ENCODE data around the gene HDAC4.

DNA sequence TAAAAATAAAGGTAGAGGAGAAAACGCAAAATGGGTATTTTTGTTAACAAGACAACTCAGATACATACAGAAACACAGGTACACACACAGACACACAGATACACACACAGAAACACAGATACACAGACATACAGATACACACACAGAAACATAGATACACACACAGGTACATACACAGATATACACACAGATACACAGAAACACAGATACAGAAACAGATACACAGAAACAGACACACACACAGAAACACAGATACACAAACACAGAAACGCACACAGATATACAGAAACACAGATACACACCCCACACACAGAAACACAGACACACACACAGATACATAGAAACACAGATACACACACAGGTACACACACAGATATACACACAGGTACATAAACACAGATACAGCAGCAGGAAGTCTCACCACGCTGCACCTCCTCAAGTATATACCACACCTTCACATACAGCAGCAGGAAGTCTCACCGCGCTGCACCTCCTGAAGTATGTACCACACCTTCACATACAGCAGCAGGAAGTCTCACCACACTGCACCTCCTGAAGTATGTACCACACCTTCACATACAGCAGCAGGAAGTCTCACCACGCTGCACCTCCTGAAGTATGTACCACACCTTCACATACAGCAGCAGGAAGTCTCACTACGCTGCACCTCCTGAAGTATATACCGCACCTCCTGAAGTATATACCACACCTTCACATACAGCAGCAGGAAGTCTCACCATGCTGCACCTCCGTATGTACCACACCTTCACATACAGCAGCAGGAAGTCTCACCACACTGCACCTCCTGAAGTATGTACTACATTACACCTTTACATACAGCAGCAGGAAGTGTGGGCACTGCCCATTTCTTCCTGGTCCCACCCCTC, 250.5 kb downstream of the HDAC4 start:
- TF ChIP-seq, protein P1, sequence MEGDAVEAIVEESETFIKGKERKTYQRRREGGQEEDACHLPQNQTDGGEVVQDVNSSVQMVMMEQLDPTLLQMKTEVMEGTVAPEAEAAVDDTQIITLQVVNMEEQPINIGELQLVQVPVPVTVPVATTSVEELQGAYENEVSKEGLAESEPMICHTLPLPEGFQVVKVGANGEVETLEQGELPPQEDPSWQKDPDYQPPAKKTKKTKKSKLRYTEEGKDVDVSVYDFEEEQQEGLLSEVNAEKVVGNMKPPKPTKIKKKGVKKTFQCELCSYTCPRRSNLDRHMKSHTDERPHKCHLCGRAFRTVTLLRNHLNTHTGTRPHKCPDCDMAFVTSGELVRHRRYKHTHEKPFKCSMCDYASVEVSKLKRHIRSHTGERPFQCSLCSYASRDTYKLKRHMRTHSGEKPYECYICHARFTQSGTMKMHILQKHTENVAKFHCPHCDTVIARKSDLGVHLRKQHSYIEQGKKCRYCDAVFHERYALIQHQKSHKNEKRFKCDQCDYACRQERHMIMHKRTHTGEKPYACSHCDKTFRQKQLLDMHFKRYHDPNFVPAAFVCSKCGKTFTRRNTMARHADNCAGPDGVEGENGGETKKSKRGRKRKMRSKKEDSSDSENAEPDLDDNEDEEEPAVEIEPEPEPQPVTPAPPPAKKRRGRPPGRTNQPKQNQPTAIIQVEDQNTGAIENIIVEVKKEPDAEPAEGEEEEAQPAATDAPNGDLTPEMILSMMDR (conservative IDR thresholded peaks at IDR 0.05; ENCODE audit: low read depth in 2 of 2): no peak
- TF ChIP-seq EZH2phosphoT487 (IDR thresholded peaks at IDR 0.05; ENCODE audit: unreplicated experiment): no peak
- TF ChIP-seq EZH2 (IDR thresholded peaks at IDR 0.05; ENCODE audit: low read depth, unreplicated experiment): no peak
- no peak for TF ChIP-seq POLR2AphosphoS5 (IDR thresholded peaks at IDR 0.05; ENCODE audit: low read depth)
- TF ChIP-seq, protein P2, sequence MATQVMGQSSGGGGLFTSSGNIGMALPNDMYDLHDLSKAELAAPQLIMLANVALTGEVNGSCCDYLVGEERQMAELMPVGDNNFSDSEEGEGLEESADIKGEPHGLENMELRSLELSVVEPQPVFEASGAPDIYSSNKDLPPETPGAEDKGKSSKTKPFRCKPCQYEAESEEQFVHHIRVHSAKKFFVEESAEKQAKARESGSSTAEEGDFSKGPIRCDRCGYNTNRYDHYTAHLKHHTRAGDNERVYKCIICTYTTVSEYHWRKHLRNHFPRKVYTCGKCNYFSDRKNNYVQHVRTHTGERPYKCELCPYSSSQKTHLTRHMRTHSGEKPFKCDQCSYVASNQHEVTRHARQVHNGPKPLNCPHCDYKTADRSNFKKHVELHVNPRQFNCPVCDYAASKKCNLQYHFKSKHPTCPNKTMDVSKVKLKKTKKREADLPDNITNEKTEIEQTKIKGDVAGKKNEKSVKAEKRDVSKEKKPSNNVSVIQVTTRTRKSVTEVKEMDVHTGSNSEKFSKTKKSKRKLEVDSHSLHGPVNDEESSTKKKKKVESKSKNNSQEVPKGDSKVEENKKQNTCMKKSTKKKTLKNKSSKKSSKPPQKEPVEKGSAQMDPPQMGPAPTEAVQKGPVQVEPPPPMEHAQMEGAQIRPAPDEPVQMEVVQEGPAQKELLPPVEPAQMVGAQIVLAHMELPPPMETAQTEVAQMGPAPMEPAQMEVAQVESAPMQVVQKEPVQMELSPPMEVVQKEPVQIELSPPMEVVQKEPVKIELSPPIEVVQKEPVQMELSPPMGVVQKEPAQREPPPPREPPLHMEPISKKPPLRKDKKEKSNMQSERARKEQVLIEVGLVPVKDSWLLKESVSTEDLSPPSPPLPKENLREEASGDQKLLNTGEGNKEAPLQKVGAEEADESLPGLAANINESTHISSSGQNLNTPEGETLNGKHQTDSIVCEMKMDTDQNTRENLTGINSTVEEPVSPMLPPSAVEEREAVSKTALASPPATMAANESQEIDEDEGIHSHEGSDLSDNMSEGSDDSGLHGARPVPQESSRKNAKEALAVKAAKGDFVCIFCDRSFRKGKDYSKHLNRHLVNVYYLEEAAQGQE (IDR thresholded peaks at IDR 0.05; ENCODE audit: unreplicated experiment): no peak
- no peak for TF ChIP-seq NANOG (IDR thresholded peaks at IDR 0.05; ENCODE audit: borderline replicate concordance)
- TF ChIP-seq CREB1 (CRISPR knock-in tag; IDR thresholded peaks at IDR 0.05; ENCODE audit: low read depth): no peak
- no peak for TF ChIP-seq STAT1 (IDR thresholded peaks at IDR 0.05; ENCODE audit: unreplicated experiment)

Data from GM23338 (cell line).